Cortex of kidney (tissue), 1 donor: ENCODE results near the gene ADNP2.

Source experiments
- DNase-seq: peaks from one replicate; lab custom pipeline; 2025; lab: John Stamatoyannopoulos, UW

The ADNP2 gene

GRCh38 chr18:80171054-80171872 is 62.2 kb downstream of the ADNP2 start:
- no peak for DNase-seq

- DNase-seq, result no peak
Measured at GRCh38 chr18:80172056-80172455, 63.0 kb downstream of the ADNP2 start.

- no peak for DNase-seq
Measured at GRCh38 chr18:80173060-80173459, 64.0 kb downstream of the ADNP2 start.

GRCh38 chr18:80175451-80176204 is 66.6 kb downstream of the ADNP2 start:
- DNase-seq, result no peak

GRCh38 chr18:80176334-80177073 is 67.4 kb downstream of the ADNP2 start:
- DNase-seq, result no peak

GRCh38 chr18:80177128-80177527 is 68.1 kb downstream of the ADNP2 start:
- DNase-seq, result no peak

- no peak for DNase-seq
Measured at GRCh38 chr18:80178935-80179818, 70.1 kb downstream of the ADNP2 start.

- DNase-seq, result no peak
Measured at GRCh38 chr18:80179857-80180558, 70.9 kb downstream of the ADNP2 start.

- no peak for DNase-seq
Measured at GRCh38 chr18:80180778-80181564, 71.9 kb downstream of the ADNP2 start.

GRCh38 chr18:80181642-80182461 is 72.8 kb downstream of the ADNP2 start:
- no peak for DNase-seq

- DNase-seq, result no peak
Measured at GRCh38 chr18:80182855-80183254, 73.8 kb downstream of the ADNP2 start.

GRCh38 chr18:80183273-80184050 is 74.4 kb downstream of the ADNP2 start:
- no peak for DNase-seq

- no peak for DNase-seq
Measured at GRCh38 chr18:80184243-80184772, 75.2 kb downstream of the ADNP2 start.

- no peak for DNase-seq
Measured at GRCh38 chr18:80185545-80185944, 76.5 kb downstream of the ADNP2 start.

GRCh38 chr18:80187956-80188642 is 79.0 kb downstream of the ADNP2 start:
- no peak for DNase-seq

- no peak for DNase-seq
Measured at GRCh38 chr18:80188643-80189530, 79.8 kb downstream of the ADNP2 start.

GRCh38 chr18:80189531-80189865 is 80.4 kb downstream of the ADNP2 start:
- DNase-seq, result no peak
